ENCODE measurements around the gene SCYGR1.

GRCh38 chr2:227378371-227378782 lies 9.4 kb downstream of the SCYGR1 start:
- no peak for TF ChIP-seq YY1 (IDR thresholded peaks at IDR 0.05; ENCODE audit: insufficient read depth, insufficient read length)
- TF ChIP-seq SUZ12 (IDR thresholded peaks at IDR 0.05; ENCODE audit: extremely low read depth, insufficient read depth, insufficient read length), result no peak
